SK-N-SH (cell line): ENCODE measurements around the gene RD3L. TPM values are rescaled to one million over a fixed set of nuclear protein-coding genes. Genes with fewer than 3 reads are reported as not detected.

Experiments
- CTCF ChIA-PET: fragments of 300-600, 350-600 bp; formaldehyde crosslinking; extraction: SDS; loops from one replicate; lab custom pipeline; 2021; lab: Yijun Ruan, JAX
- POLR2A ChIA-PET: fragments of 350-600 bp; sonication (Branson Sonifier 250); formaldehyde crosslinking; extraction: SDS; loops from one replicate; lab custom pipeline; 2020; ENCODE audit warnings: antibody characterized with exemption, inconsistent platforms; lab: Yijun Ruan, JAX
- DNase-seq: peaks from one replicate; pipeline ENCODE4 v3.0.0; 2012
- H2AFZ ChIP-seq: fragments of 200-600 bp; sonication (generic); 2 replicates; pipeline ENCODE4 v1.8.1; 2016; ENCODE audit warnings: antibody characterized with exemption, mild to moderate bottlenecking, low read depth
- H3F3A ChIP-seq: fragments of 200-600 bp; sonication (generic); replicated peaks from 2 replicates; pipeline ENCODE3; 2016; ENCODE audit warnings: antibody characterized with exemption, mild to moderate bottlenecking; ENCODE audit not compliant: insufficient read depth
- H3K27ac ChIP-seq, 2 experiments: fragments of 200-500 bp in 1 of 2; fragments of 200-600 bp in 1 of 2; sonication (Bioruptor generic) in 1 of 2; sonication (generic), shearing (Covaris generic) in 1 of 2; 2 replicates each; pipeline versions ENCODE4 v1.5.1 to v1.6.1; 2014 to 2016; ENCODE audit warnings: low read depth in 2 of 2, inconsistent platforms in 1 of 2, low read length in 1 of 2, mild to moderate bottlenecking in 1 of 2, mixed read lengths in 1 of 2
- H3K27me3 ChIP-seq: fragments of 200-600 bp; sonication (generic), shearing (Covaris generic); 2 replicates; pipeline ENCODE4 v1.6.1; 2016; ENCODE audit warnings: mixed run types; ENCODE audit not compliant: insufficient read depth
- H3K36me3 ChIP-seq, 2 experiments: fragments of 200-500 bp in 1 of 2; fragments of 200-600 bp in 1 of 2; sonication (Bioruptor generic) in 1 of 2; sonication (generic) in 1 of 2; replicated peaks in 1 of 2; 2 replicates each; pipeline versions ENCODE3 to v1.5.1; 2014 to 2016; ENCODE audit warnings: low read length in 1 of 2, mild to moderate bottlenecking in 1 of 2; ENCODE audit not compliant: insufficient read depth in 2 of 2, control insufficient read depth in 1 of 2
- H3K4me1 ChIP-seq, 2 experiments: fragments of 200-500 bp in 1 of 2; fragments of 200-600 bp in 1 of 2; sonication (Bioruptor generic) in 1 of 2; sonication (generic), shearing (Covaris generic) in 1 of 2; 2 replicates each; pipeline versions ENCODE4 v1.5.1 to v1.6.1; 2014 to 2016; ENCODE audit warnings: low read depth in 1 of 2, low read length in 1 of 2, mixed run types in 1 of 2; ENCODE audit not compliant: insufficient read depth in 2 of 2, control insufficient read depth in 1 of 2
- H3K4me2 ChIP-seq: fragments of 200-600 bp; sonication (generic), shearing (Covaris generic); 2 replicates; pipeline ENCODE4 v1.6.1; 2017; ENCODE audit warnings: mixed run types
- H3K4me3 ChIP-seq, 2 experiments: fragments of 200-500 bp in 1 of 2; fragments of 200-600 bp in 1 of 2; sonication (Bioruptor generic) in 1 of 2; sonication (generic), shearing (Covaris generic) in 1 of 2; 2 replicates each; pipeline versions ENCODE4 v1.5.1 to v1.8.1; 2014 to 2016; ENCODE audit warnings: low read depth in 2 of 2, inconsistent platforms in 1 of 2, low read length in 1 of 2, mild to moderate bottlenecking in 1 of 2, mixed read lengths in 1 of 2, moderate library complexity in 1 of 2
- H3K79me2 ChIP-seq: fragments of 200-600 bp; sonication (generic); 2 replicates; pipeline ENCODE4 v1.8.1; 2017; ENCODE audit warnings: mild to moderate bottlenecking; ENCODE audit not compliant: insufficient read depth
- H3K9ac ChIP-seq: fragments of 200-600 bp; sonication (generic); 2 replicates; pipeline ENCODE4 v1.6.1; 2017; ENCODE audit warnings: mixed run types
- H3K9me2 ChIP-seq: fragments of 200-600 bp; sonication (generic); 2 replicates; pipeline ENCODE4 v1.6.1; 2017; ENCODE audit warnings: mixed run types
- H3K9me3 ChIP-seq: fragments of 200-600 bp; sonication (generic); 2 replicates; pipeline ENCODE4 v1.6.1; 2017; ENCODE audit warnings: mixed run types, mild to moderate bottlenecking, moderate library complexity
- H4K20me1 ChIP-seq: fragments of 200-600 bp; sonication (generic); 2 replicates; pipeline ENCODE4 v1.6.1; 2017; ENCODE audit warnings: mild to moderate bottlenecking, mixed run types; ENCODE audit not compliant: insufficient read depth
- CHD2 ChIP-seq: fragments of 150-350 bp; IDR thresholded peaks from 2 replicates; pipeline ENCODE4 v1.6.1; 2018; ENCODE audit warnings: low read length; ENCODE audit not compliant: partially characterized antibody
- EZH2phosphoT487 ChIP-seq: fragments of 200-600 bp; sonication (generic); IDR thresholded peaks from 2 replicates; pipeline ENCODE4 v1.6.1; 2017; ENCODE audit warnings: low read depth, mixed run types, mild to moderate bottlenecking, antibody characterized with exemption, moderate library complexity, borderline replicate concordance
- FOSL2 ChIP-seq: IDR thresholded peaks from 2 replicates; pipeline ENCODE4 v1.4.0; 2012; ENCODE audit warnings: low read depth, mild to moderate bottlenecking, moderate library complexity, borderline replicate concordance
- FOXM1 ChIP-seq: IDR thresholded peaks from 2 replicates; pipeline ENCODE4 v1.4.0; 2012; ENCODE audit warnings: low read depth, mild to moderate bottlenecking
- GABPA ChIP-seq: IDR thresholded peaks from 2 replicates; pipeline ENCODE4 v1.4.0; 2012; ENCODE audit warnings: low read depth, mild to moderate bottlenecking
- MAX ChIP-seq: IDR thresholded peaks from 2 replicates; pipeline ENCODE4 v1.4.0; 2012; ENCODE audit warnings: low read depth
- MEF2A ChIP-seq: IDR thresholded peaks from 2 replicates; pipeline ENCODE4 v1.4.0; 2012; ENCODE audit warnings: low read depth, borderline replicate concordance
- RAD21 ChIP-seq: IDR thresholded peaks from 2 replicates; pipeline ENCODE4 v1.6.1; 2012; ENCODE audit warnings: mild to moderate bottlenecking, low read length
- REST ChIP-seq: IDR thresholded peaks from 2 replicates; pipeline ENCODE4 v1.6.1; 2012; ENCODE audit warnings: mild to moderate bottlenecking, low read depth, low read length, moderate library complexity
- RFX5 ChIP-seq: IDR thresholded peaks from 2 replicates; pipeline ENCODE4 v1.6.1; 2012; ENCODE audit warnings: mild to moderate bottlenecking, improper control_type of control experiment, low read length
- SIN3A ChIP-seq: IDR thresholded peaks from 2 replicates; pipeline ENCODE4 v1.6.1; 2012; ENCODE audit warnings: low read depth, mild to moderate bottlenecking, low read length, moderate library complexity, borderline replicate concordance
- TAF1 ChIP-seq: IDR thresholded peaks from 2 replicates; pipeline ENCODE4 v1.6.1; 2012; ENCODE audit warnings: low read depth, mild to moderate bottlenecking, low read length, moderate library complexity, borderline replicate concordance
- TEAD4 ChIP-seq: IDR thresholded peaks from 2 replicates; pipeline ENCODE4 v1.4.0; 2012; ENCODE audit warnings: mild to moderate bottlenecking, borderline replicate concordance; ENCODE audit not compliant: insufficient read depth
- YY1 ChIP-seq: IDR thresholded peaks from 2 replicates; pipeline ENCODE4 v1.4.0; 2012; ENCODE audit warnings: low read depth, mild to moderate bottlenecking
- ZBTB33 ChIP-seq: IDR thresholded peaks from 2 replicates; pipeline ENCODE4 v1.4.0; 2012; ENCODE audit warnings: low read depth, borderline replicate concordance
- WGBS: methylation state at CpG from one replicate; pipeline ENCODE4 v1.1.6; 2017; ENCODE audit warnings: low lambda C conversion rate; 5-methylcytosine and 5-hydroxymethylcytosine counted together
- polyA plus RNA-seq, 3 experiments: library from polyadenylated mRNA; depleted of rRNA; stranded (reverse); fragments of >200 nt; gene quantifications; 2 replicates each; pipeline ENCODE4 v1.2.3, GENCODE V29; 2012
- TF ChIP-seq, protein P1 (sequence below): fragments of 200-600 bp; sonication (generic); IDR thresholded peaks from 2 replicates; pipeline ENCODE4 v1.6.1; 2017; ENCODE audit warnings: antibody characterized with exemption, mild to moderate bottlenecking, moderate library complexity
- TF ChIP-seq, protein P2 (sequence below): IDR thresholded peaks from 2 replicates; pipeline ENCODE4; 2012

Gene RD3L
- polyA plus RNA-seq, 1 of the 3 experiments (the other 2 are of a cell fraction), result not detected

- Histone ChIP-seq H3K27ac (no peak overlapping the region), H3K9ac (no peak overlapping the region), H3K9me3 (no peaks in the 10 kb centered on the region), H3K36me3 (no peaks in the 10 kb centered on the region), H3K9me2 (no peaks in the 10 kb centered on the region), H3K79me2 (no peaks in the 10 kb centered on the region), H3K4me3 (no peak overlapping the region), H3K4me1 (no peaks in the 10 kb centered on the region), H3F3A (no peaks in the 10 kb centered on the region), H2AFZ (no peak overlapping the region), H3K4me2 (no peak overlapping the region), H4K20me1 (no peaks in the 10 kb centered on the region), H3K27me3 (no peaks in the 10 kb centered on the region)
- POLR2A ChIA-PET, result no interaction called here
- WGBS, result 30% methylated on average over 2 of the region's 2 CpGs
- no peak for DNase-seq
- no peak for TF ChIP-seq EZH2phosphoT487
- TF ChIP-seq FOXM1, result no peak
- TF ChIP-seq RFX5, result no peak
- no peak for TF ChIP-seq RAD21
- TF ChIP-seq CHD2, result no peak
- TF ChIP-seq MAX, result no peak
- TF ChIP-seq TEAD4, result no peak
- TF ChIP-seq ZBTB33, result no peak
- TF ChIP-seq, protein P1, sequence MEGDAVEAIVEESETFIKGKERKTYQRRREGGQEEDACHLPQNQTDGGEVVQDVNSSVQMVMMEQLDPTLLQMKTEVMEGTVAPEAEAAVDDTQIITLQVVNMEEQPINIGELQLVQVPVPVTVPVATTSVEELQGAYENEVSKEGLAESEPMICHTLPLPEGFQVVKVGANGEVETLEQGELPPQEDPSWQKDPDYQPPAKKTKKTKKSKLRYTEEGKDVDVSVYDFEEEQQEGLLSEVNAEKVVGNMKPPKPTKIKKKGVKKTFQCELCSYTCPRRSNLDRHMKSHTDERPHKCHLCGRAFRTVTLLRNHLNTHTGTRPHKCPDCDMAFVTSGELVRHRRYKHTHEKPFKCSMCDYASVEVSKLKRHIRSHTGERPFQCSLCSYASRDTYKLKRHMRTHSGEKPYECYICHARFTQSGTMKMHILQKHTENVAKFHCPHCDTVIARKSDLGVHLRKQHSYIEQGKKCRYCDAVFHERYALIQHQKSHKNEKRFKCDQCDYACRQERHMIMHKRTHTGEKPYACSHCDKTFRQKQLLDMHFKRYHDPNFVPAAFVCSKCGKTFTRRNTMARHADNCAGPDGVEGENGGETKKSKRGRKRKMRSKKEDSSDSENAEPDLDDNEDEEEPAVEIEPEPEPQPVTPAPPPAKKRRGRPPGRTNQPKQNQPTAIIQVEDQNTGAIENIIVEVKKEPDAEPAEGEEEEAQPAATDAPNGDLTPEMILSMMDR, result no peak
- no peak for TF ChIP-seq GABPA
- TF ChIP-seq TAF1, result no peak
- TF ChIP-seq, protein P2, sequence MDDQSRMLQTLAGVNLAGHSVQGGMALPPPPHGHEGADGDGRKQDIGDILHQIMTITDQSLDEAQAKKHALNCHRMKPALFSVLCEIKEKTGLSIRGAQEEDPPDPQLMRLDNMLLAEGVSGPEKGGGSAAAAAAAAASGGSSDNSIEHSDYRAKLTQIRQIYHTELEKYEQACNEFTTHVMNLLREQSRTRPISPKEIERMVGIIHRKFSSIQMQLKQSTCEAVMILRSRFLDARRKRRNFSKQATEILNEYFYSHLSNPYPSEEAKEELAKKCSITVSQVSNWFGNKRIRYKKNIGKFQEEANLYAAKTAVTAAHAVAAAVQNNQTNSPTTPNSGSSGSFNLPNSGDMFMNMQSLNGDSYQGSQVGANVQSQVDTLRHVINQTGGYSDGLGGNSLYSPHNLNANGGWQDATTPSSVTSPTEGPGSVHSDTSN, result no peak
- no peak for TF ChIP-seq FOSL2
- no peak for TF ChIP-seq YY1
- no peak for TF ChIP-seq MEF2A
- TF ChIP-seq SIN3A, result no peak
- TF ChIP-seq REST, result no peak
- CTCF ChIA-PET, result no interaction called here
These were observed 6.1 kb upstream of the RD3L start for GRCh38 chr14:103948442-103948841.
